Trophoblast cell (in vitro differentiated cells and primary cell): ENCODE results near the gene LRMDA.

Experiments
- DNase-seq, 2 donors: peaks; one replicate each; pipeline ENCODE4 v3.0.0-alpha.2; 2016
- H2AFZ ChIP-seq: 2 replicates; pipeline ENCODE4 v1.6.1; 2013; ENCODE audit warnings: low read length, moderate library complexity, mild to moderate bottlenecking; ENCODE audit not compliant: insufficient read depth, poor library complexity
- H2AK5ac ChIP-seq: 2 replicates; pipeline ENCODE4 v1.6.1; 2013; ENCODE audit warnings: mild to moderate bottlenecking, low read length
- H2BK120ac ChIP-seq: 2 replicates; pipeline ENCODE4 v1.6.1; 2013; ENCODE audit warnings: low read length, mild to moderate bottlenecking, moderate library complexity; ENCODE audit not compliant: insufficient read depth, poor library complexity
- H2BK12ac ChIP-seq: 2 replicates; pipeline ENCODE4 v1.6.1; 2013; ENCODE audit warnings: mild to moderate bottlenecking, low read length, moderate library complexity
- H2BK5ac ChIP-seq: 2 replicates; pipeline ENCODE4 v1.6.1; 2013; ENCODE audit warnings: low read length, low read depth, moderate library complexity, mild to moderate bottlenecking; ENCODE audit not compliant: poor library complexity
- H3K14ac ChIP-seq: 2 replicates; pipeline ENCODE4 v1.6.1; 2013; ENCODE audit warnings: mild to moderate bottlenecking, low read length
- H3K18ac ChIP-seq: 2 replicates; pipeline ENCODE4 v1.6.1; 2013; ENCODE audit warnings: mild to moderate bottlenecking, low read length
- H3K23ac ChIP-seq: 2 replicates; pipeline ENCODE4 v1.6.1; 2013; ENCODE audit warnings: low read length
- H3K27ac ChIP-seq: 2 replicates; pipeline ENCODE4 v1.5.1; 2013; ENCODE audit warnings: low read depth, mild to moderate bottlenecking, inconsistent platforms, low read length, moderate library complexity
- H3K27me3 ChIP-seq: 2 replicates; pipeline ENCODE4 v1.6.1; 2013; ENCODE audit warnings: inconsistent platforms, mild to moderate bottlenecking, low read length, moderate library complexity; ENCODE audit not compliant: insufficient read depth
- H3K36me3 ChIP-seq, 2 experiments: 1 replicate in 1 of 2; 2 replicates in 1 of 2; pipeline ENCODE4 v1.6.1; 2013; ENCODE audit warnings: low read length in 2 of 2, mild to moderate bottlenecking in 2 of 2, moderate library complexity in 1 of 2; ENCODE audit not compliant: insufficient read depth in 2 of 2, control insufficient read depth in 1 of 2
- H3K4ac ChIP-seq: 2 replicates; pipeline ENCODE4 v1.6.1; 2013; ENCODE audit warnings: low read depth, mild to moderate bottlenecking, low read length, moderate library complexity
- H3K4me1 ChIP-seq, 2 experiments: 1 replicate in 1 of 2; 2 replicates in 1 of 2; pipeline ENCODE4 v1.6.1; 2013; ENCODE audit warnings: low read length in 2 of 2, mild to moderate bottlenecking in 2 of 2, moderate library complexity in 1 of 2; ENCODE audit not compliant: insufficient read depth in 2 of 2, control insufficient read depth in 1 of 2
- H3K4me2 ChIP-seq: 2 replicates; pipeline ENCODE4 v1.6.1; 2013; ENCODE audit warnings: inconsistent platforms, mild to moderate bottlenecking, low read length, moderate library complexity
- H3K4me3 ChIP-seq: 2 replicates; pipeline ENCODE4 v1.5.1; 2013; ENCODE audit warnings: mild to moderate bottlenecking, low read depth, low read length, inconsistent platforms
- H3K79me1 ChIP-seq: one replicate; pipeline ENCODE4 v1.6.1; 2013; ENCODE audit warnings: low read length
- H3K79me2 ChIP-seq: 2 replicates; pipeline ENCODE4 v1.6.1; 2013; ENCODE audit warnings: low read length, mild to moderate bottlenecking; ENCODE audit not compliant: control insufficient read depth, insufficient read depth, poor library complexity
- H3K9ac ChIP-seq: 2 replicates; pipeline ENCODE4 v1.6.1; 2013; ENCODE audit warnings: mild to moderate bottlenecking, low read length
- H3K9me3 ChIP-seq: 2 replicates; pipeline ENCODE4 v1.6.1; 2013; ENCODE audit warnings: low read depth, mild to moderate bottlenecking, control low read depth, inconsistent platforms, low read length; ENCODE audit not compliant: insufficient read depth
- H4K12ac ChIP-seq: 2 replicates; pipeline ENCODE4 v1.6.1; 2013; ENCODE audit warnings: low read depth, mild to moderate bottlenecking, low read length, moderate library complexity
- H4K8ac ChIP-seq: 2 replicates; pipeline ENCODE4 v1.6.1; 2013; ENCODE audit warnings: low read depth, mild to moderate bottlenecking, low read length, moderate library complexity
- H4K91ac ChIP-seq: one replicate; pipeline ENCODE4 v1.6.1; 2013; ENCODE audit warnings: low read depth, mild to moderate bottlenecking, low read length, moderate library complexity
- WGBS: extraction: QIAGEN DNeasy Blood & Tissue Kit; methylation state at CpG from one replicate; pipeline ENCODE4 v1.1.7; 2013; ENCODE audit warnings: missing lambda C conversion rate; ENCODE audit not compliant: insufficient read length, insufficient coverage; ENCODE audit errors: extremely low coverage; 5-methylcytosine and 5-hydroxymethylcytosine counted together

The LRMDA gene

DNA sequence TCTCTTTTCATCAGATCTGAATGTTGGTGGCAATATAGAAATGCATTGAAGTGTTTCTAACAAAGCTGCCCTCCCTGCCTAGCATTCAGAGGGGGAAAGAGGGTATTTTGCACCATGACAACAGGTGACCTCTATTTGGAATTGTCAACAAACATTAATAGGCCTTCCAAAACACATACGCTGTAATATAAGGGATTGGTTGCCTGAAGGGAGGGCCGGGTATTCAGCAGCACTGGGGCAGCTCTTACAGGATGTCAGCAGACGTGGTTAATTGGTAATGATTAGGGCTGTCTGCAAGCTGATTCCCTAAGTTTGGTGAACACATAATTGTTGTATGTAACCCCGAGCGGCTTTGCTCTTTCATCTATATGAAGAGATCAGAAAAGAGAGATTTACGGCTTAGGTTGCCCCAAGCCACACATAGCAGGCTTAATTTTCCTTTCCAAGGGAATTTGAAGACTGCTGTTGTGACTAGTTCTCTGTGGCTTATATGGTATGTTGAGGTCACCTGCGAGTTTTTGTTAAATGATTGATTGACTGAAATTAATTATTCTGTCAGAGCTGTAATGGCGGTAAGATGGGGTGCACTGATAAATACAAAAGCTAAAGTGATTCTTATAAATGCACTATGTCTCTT lies 759.3 kb downstream of the LRMDA start:
- WGBS = no CpG with 5 or more reads among the region's 8 CpGs

DNA sequence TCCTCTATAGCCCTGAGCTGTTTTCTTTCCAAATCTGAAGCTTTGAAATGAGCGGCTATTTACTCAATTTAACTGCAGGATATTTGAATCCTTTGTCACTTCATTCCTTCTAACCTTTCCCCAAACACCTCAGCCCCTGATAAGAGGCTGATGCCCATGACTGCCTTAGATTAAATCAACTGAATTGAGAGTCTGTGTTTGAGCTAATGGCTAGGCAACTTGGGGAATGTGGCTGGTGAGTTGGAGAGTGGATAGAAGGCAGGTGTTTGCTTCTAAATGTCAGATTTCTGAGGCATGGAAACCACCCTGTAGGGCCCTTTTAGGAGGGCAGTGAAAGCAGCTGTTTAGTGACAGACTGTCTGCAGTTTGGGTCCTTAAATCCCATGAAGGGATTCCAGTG lies 759.9 kb downstream of the LRMDA start:
- Histone ChIP-seq H3K9ac (no peak overlapping the region), H2BK12ac (no peak overlapping the region), H3K18ac (no peak overlapping the region), H2AK5ac (no peak overlapping the region), H3K14ac (no peak overlapping the region), H2BK120ac (no peak overlapping the region), H3K23ac (no peak overlapping the region), H3K4ac (no peak overlapping the region), H4K8ac (no peak overlapping the region), H3K4me2 (no peak overlapping the region), H2BK5ac (no peak overlapping the region), H3K36me3 (peaks cover 0 to 2% of the 10 kb centered on the region in 2 experiments), H4K91ac (no peak overlapping the region), H3K27me3 (no peaks in the 10 kb centered on the region), H4K12ac (no peak overlapping the region), H3K79me1 (peaks cover 3% of the 10 kb centered on the region), H3K27ac (peak overlapping the region; percentile 0), H2AFZ (no peak overlapping the region), H3K4me1 (peaks cover 6 to 16% of the 10 kb centered on the region in 2 experiments), H3K9me3 (no peaks in the 10 kb centered on the region), H3K79me2 (no peaks in the 10 kb centered on the region), H3K4me3 (no peak overlapping the region)
- no CpG with 5 or more reads among the region's 1 CpG for whole genome bisulfite sequencing
- DNase-seq = peak; percentile 11 to 31

More for the DNA sequence above, 759.3 kb downstream of the LRMDA start:
- no peak overlapping the region for H2BK5ac ChIP-seq
- H3K27me3 ChIP-seq = no peaks in the 10 kb centered on the region
- H3K23ac ChIP-seq = no peak overlapping the region
- no peak overlapping the region for H3K4me2 ChIP-seq
- no peaks in the 10 kb centered on the region for H3K9me3 ChIP-seq
- H3K36me3 ChIP-seq = peaks cover 0 to 2% of the 10 kb centered on the region in 2 experiments
- no peak overlapping the region for H4K12ac ChIP-seq
- H3K27ac ChIP-seq = peak overlapping the region; percentile 51
- no peak overlapping the region for H3K9ac ChIP-seq
- no peak overlapping the region for H2AK5ac ChIP-seq
- H3K79me2 ChIP-seq = no peaks in the 10 kb centered on the region
- no peak overlapping the region for H4K91ac ChIP-seq
- H3K4ac ChIP-seq = no peak overlapping the region
- H3K79me1 ChIP-seq = peaks cover 3% of the 10 kb centered on the region
- no peak overlapping the region for H2BK12ac ChIP-seq
- no peak overlapping the region for H3K4me3 ChIP-seq
- H3K14ac ChIP-seq = no peak overlapping the region
- peaks cover 6 to 16% of the 10 kb centered on the region in 2 experiments for H3K4me1 ChIP-seq
- H2BK120ac ChIP-seq = no peak overlapping the region
- H2AFZ ChIP-seq = no peak overlapping the region
- H3K18ac ChIP-seq = no peak overlapping the region
- DNase-seq = peak; percentile 15 to 24
- no peak overlapping the region for H4K8ac ChIP-seq

DNA sequence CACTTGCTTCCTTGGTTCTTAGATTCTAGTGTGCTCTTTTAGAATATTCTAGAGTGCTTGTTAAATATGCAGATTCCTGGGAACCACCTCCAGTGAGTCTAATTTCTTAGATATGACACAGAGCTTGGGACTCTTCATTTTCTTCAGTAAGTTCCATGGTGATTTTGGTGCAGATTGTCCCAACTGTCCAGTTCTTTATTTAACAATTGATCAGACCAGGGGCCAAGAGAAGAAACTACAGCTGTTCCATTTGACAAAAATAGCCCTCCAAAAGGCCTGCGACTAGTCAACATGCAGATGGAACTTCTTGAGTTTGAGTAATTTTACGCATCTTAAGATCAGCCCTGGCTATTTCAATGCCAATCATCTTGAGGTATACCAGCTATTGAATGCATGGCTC lies 760.7 kb downstream of the LRMDA start:
- H2BK120ac ChIP-seq = no peak overlapping the region
- no peak overlapping the region for H3K23ac ChIP-seq
- H4K8ac ChIP-seq = no peak overlapping the region
- H3K9me3 ChIP-seq = no peaks in the 10 kb centered on the region
- no peak overlapping the region for H4K12ac ChIP-seq
- no peak overlapping the region for H2BK5ac ChIP-seq
- H3K79me1 ChIP-seq = peaks cover 3% of the 10 kb centered on the region
- no peak overlapping the region for H3K14ac ChIP-seq
- H3K9ac ChIP-seq = no peak overlapping the region
- no peaks in the 10 kb centered on the region for H3K27me3 ChIP-seq
- no peak overlapping the region for H3K18ac ChIP-seq
- peaks cover 6 to 16% of the 10 kb centered on the region in 2 experiments for H3K4me1 ChIP-seq
- H3K36me3 ChIP-seq = no peaks in the 10 kb centered on the region
- H3K4me2 ChIP-seq = no peak overlapping the region
- H3K4me3 ChIP-seq = no peak overlapping the region
- H2AFZ ChIP-seq = no peak overlapping the region
- DNase-seq = no peak
- WGBS = no CpG with 5 or more reads among the region's 2 CpGs
- H3K27ac ChIP-seq = peak overlapping the region; percentile 38
- H4K91ac ChIP-seq = no peak overlapping the region
- no peaks in the 10 kb centered on the region for H3K79me2 ChIP-seq
- H3K4ac ChIP-seq = no peak overlapping the region
- no peak overlapping the region for H2AK5ac ChIP-seq
- H2BK12ac ChIP-seq = no peak overlapping the region

DNA sequence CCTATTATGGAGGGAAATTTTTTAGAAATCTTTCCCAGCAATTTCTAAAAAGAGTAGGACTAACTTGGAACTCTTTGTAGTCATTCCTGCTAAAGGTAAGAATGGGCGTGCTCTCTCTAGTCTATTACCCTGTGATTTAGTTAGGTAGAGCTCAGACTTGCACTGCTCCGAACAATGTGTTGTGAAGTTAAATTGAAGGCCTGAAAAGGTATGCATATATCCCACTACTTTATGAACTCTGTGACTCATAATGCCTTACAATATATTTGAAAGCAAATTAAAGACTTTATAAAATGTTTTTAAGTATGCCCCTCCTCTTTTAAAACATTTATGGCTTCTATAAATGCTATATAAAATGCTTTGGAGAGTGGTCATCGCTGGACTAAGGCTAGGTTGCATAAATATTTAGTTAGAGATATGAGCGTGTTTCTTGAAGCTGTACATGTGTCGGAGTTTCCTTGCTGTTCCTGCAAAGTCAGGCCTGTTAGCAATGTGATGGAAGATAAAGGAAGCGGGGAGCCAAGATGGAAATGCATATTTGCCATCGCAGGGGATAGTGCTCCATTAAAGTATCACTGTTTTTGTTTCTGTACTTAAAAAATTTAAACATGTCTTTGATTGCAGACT lies 761.4 kb downstream of the LRMDA start:
- Histone ChIP-seq H3K18ac (no peak overlapping the region), H3K9me3 (no peaks in the 10 kb centered on the region), H2AFZ (no peak overlapping the region), H4K8ac (no peak overlapping the region), H3K4me3 (no peak overlapping the region), H3K4ac (no peak overlapping the region), H3K9ac (no peak overlapping the region), H3K14ac (no peak overlapping the region), H3K23ac (no peak overlapping the region), H3K79me2 (no peaks in the 10 kb centered on the region), H4K12ac (no peak overlapping the region), H2BK12ac (no peak overlapping the region), H2BK120ac (no peak overlapping the region), H3K4me1 (peaks cover 6 to 16% of the 10 kb centered on the region in 2 experiments), H3K36me3 (no peaks in the 10 kb centered on the region), H2AK5ac (no peak overlapping the region), H4K91ac (no peak overlapping the region), H3K27me3 (no peaks in the 10 kb centered on the region), H2BK5ac (no peak overlapping the region), H3K27ac (no peak overlapping the region), H3K4me2 (no peak overlapping the region), H3K79me1 (peaks cover 3% of the 10 kb centered on the region)
- no CpG with 5 or more reads among the region's 7 CpGs for WGBS
- no peak for DNase-seq
